Activated naive CD4-positive, alpha-beta T cell treated with Interleukin-2 at 50 U/mL for 16 hours (primary cell): ENCODE data around the gene TEX264.

Experiments
- DNase-seq: peaks from one replicate; pipeline ENCODE4 v3.0.0-alpha.2; 2020

The TEX264 gene

GRCh38 chr3:51675201-51675611 is 4.2 kb downstream of the TEX264 start:
- peak; percentile 45 for DNase-seq

- no peak for DNase-seq
These were observed 5.1 kb downstream of the TEX264 start for GRCh38 chr3:51676102-51676640.

DNA sequence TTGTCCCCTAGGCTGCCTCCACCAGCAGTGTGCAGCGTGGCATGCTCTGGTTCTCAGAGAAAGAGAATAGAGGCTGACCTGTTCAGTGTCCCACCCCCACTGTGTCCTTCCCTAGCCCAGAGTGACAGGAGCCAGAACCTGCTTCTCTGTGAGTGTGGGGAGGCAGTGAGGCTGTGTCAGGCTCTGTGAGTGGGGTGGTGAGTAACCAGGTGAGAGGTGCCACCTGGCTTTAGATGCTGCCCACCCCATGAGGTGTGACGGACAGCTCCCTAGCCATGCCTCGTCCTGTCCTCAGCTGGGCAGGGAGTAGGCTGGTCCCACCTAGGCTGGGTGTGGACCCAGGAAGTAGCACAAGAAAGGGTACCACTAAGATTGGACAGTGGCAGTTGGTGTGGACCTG is 6.3 kb downstream of the TEX264 start:
- DNase-seq = no peak

GRCh38 chr3:51678186-51678585 is 7.1 kb downstream of the TEX264 start:
- no peak for DNase-seq

GRCh38 chr3:51678641-51679040 is 7.6 kb downstream of the TEX264 start:
- DNase-seq = no peak

GRCh38 chr3:51679318-51679717 is 8.3 kb downstream of the TEX264 start:
- no peak for DNase-seq

DNA sequence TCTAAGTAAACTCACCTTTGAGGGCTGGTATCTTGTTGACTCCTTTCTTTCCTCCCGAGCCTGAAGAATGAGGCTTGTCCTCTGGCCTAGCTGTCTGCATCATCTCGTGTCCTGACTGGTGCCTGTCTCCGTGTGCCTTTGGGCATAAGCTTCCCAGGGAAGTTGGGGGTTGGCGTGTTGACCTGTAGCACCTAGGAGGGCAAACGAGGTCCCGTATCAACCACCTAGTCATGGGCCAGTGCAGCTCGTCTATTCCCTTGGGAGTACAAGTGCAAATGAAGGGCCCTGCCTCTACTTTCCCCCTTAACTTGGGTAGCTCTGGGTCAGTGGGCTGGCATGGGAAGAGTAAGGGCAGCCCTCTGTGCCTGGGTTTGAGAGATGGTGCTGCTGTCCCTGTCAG is 8.7 kb downstream of the TEX264 start:
- no peak for DNase-seq

GRCh38 chr3:51680196-51680595 is 9.1 kb downstream of the TEX264 start:
- no peak for DNase-seq

GRCh38 chr3:51680663-51681230 is 9.7 kb downstream of the TEX264 start:
- no peak for DNase-seq

- peak; percentile 48 for DNase-seq
These were observed 10.4 kb downstream of the TEX264 start for GRCh38 chr3:51681453-51681852.

DNA sequence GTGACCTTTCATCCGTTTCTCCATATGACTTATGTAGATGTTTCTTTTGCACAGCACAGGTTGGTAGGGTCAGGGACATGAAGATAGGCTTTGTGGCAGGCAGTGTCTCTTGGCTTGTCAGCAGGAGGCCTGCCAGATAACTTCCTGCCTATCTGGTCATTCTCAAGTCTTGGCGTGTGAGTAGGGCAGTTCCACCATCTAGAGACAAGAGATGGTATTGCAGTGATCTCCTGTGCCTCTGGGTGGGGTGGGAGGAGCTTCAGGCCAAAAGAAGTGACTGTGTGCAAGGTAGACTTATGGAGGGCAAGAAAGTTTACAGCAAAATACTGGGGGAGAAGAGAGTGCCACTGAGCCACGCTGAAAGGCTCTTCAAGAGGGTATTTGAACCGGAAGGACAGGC is 11.0 kb downstream of the TEX264 start:
- DNase-seq = peak; percentile 75

DNA sequence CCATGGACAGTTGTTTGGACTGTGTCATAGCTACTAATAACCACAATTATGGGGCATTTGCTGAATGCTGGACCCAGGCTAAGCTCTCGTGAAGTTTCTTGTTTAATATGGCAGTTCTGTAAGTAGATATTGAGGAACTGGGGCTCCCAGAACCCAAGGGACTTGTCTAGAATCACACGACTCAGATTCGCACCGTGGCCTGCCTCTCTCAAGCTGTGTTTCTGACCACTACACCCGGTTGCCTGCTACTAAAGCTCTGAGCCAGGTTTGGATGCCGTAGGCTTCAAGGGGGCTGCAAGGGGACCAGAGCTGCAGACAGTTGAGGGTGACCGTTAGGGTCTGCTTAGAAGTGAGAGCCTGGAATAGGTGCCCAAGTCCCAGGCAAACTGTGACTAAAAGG is 11.5 kb downstream of the TEX264 start:
- no peak for DNase-seq

DNA sequence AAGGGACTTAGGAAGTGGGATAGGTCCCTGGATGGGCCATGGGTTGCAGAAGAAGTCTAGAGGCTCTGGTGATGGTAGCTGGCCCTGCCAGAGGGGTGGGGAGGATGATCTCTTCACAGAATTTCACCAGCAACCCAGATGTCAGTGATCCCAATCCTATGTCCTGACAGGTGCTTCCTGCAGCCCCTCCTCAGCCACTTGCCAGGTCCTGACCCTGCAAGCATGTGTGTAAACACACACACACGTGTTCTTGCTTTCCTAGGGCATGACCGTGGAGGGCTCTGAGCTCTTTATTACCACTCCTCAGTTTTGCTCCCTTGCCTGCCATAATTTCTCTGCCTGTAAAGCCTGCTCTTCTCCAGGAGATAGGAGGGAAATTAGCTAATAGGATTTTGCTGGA is 12.5 kb downstream of the TEX264 start:
- DNase-seq = no peak

- no peak for DNase-seq
These were observed 14.1 kb downstream of the TEX264 start for GRCh38 chr3:51684971-51685751.

DNA sequence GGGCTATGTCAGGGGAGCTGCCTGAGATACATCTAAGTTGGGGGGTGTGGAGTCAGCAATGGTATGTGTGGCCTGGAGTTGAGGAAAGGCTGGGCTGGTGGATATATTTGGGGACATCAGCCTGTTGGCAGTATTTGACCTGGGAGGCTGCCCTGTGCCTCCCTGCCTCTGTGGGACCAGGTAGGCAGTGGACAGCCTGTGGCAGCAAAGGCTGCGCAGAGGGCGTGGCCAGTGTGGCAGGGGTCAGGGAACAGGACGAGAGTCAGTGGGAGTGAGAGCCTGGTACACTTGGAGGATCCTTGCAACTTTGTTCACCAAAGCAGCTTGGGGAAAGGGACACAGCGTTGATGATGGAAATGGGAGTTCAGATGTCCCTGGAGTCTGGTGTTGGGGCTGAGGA is 15.0 kb downstream of the TEX264 start:
- DNase-seq = no peak

DNA sequence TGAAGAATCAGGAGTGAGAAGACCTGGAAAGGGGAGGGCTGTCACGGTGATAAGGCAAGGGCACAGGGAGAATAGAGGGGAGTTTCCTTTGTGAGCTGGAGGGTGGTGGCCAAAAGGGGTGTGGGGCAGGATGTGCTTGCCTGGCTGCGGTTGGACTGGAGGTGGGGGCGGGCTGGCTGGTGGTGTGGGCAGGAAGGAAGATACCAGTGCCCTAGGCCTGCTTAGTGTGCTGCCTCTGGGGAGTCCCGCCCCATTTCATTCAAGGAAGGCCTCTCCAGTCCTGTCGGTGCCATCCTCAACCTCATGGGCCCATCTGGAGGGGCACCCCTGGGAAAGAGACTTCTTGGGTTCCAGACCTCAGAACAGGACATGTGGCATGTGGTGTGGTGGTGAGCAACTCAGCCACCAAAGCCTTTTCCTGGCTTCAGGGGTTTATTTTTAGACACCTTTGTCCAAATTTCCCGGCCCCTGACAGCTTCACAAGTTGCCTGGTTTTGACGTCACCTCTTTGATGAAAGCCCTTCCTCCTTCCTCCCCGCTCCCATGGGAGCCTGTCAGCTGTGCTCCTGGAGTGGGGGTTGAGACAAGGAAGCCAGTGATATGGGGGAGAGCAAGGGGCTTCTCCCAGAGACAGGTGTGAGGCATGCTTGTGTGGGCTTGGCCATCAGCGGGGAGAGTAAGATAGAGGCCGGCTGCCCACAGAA is 15.6 kb downstream of the TEX264 start:
- DNase-seq = peak; percentile 83

- DNase-seq = no peak
These were observed 16.6 kb downstream of the TEX264 start for GRCh38 chr3:51687431-51688205.

- DNase-seq = no peak
These were observed 17.2 kb downstream of the TEX264 start for GRCh38 chr3:51688206-51688600.

- no peak for DNase-seq
These were observed 20.0 kb downstream of the TEX264 start for GRCh38 chr3:51691021-51691420.

GRCh38 chr3:51691949-51692348 is 20.9 kb downstream of the TEX264 start:
- DNase-seq = no peak

DNA sequence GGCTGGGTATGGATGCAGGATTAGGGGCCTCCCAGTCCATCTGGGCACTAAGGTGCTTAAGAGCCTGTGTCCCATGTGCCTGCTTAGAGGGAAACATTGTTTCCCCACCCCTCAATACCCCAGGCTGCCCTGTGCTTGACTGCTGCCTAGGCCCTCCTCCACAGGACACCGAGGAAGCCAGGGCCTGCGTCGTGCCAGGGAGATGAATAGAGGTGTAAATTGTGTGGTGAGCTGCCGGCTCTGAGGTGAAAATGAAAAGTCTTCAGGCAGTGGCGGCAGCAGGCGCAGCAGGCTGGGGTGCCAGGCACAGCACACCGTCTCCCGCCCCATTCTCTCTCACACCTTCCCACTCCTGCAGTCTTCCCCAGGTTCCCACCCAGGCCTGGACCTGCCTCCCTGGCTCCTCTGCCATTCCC is 21.9 kb downstream of the TEX264 start:
- DNase-seq = no peak

DNA sequence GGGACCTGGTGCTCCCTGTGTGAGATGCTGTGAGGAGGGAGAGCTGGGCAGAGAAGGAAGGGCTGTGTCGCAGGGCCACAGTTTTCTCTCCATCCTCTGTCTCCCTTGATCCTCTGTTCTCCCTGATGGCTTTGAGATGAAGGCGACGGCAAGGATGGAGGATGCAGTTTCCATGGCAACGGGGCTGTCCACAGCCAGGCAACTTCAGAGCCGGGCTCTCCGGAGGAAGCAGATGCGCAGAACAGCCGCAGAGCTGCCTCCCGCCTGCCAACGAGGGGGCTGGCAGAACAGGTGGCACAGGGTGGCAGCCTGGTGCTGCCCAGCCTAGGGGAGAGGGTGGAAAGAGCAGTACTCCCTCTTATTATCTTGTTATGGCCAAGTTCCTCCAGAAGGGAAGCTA is 25.9 kb downstream of the TEX264 start:
- DNase-seq = no peak

DNA sequence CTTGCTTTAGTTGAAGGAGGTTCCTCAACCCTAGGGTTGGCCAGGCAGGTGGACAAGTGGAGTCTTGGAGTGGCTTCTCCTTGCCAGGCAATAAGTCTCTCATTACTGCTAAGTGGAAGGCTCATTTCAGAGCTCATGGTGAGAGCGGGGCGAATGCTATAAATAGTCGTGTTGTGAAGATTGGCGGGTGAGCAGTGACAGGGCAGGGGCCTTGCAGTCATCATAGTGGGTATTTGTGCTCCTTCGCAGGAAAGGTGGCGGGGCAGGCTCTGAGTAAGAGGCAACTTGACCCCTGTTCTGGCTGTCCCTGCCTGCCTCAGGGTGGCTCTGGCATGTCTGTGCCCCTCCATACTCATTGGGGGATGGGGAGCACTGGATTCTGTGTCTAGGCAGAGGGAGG is 27.2 kb downstream of the TEX264 start:
- DNase-seq = no peak
